MM.1S (cell line): ENCODE measurements around the gene BRIP1.

Experiments
- DNase-seq: peaks from one replicate; pipeline ENCODE4 v3.0.0-alpha.2; 2015
- H2AFZ ChIP-seq: fragments of 300-600 bp; sonication (generic); 2 replicates; pipeline ENCODE4 v1.6.0; 2016; ENCODE audit warnings: antibody characterized with exemption, low read length
- H3F3A ChIP-seq: fragments of 300-600 bp; sonication (generic); 2 replicates; pipeline ENCODE4 v1.6.1; 2016; ENCODE audit warnings: mild to moderate bottlenecking, antibody characterized with exemption, low read length, moderate library complexity, mixed read lengths; ENCODE audit not compliant: insufficient read depth
- H3K27ac ChIP-seq: fragments of 300-600 bp; sonication (generic); 2 replicates; pipeline ENCODE4 v1.5.1; 2016; ENCODE audit warnings: mild to moderate bottlenecking, low read length
- H3K27me3 ChIP-seq: fragments of 300-600 bp; sonication (generic); replicated peaks from 2 replicates; pipeline ENCODE4 v1.6.0; 2016; ENCODE audit warnings: low read length; ENCODE audit not compliant: insufficient read depth
- H3K36me3 ChIP-seq: fragments of 300-600 bp; sonication (generic); replicated peaks from 2 replicates; pipeline ENCODE4 v1.6.1; 2016; ENCODE audit warnings: mild to moderate bottlenecking, low read length, mixed read lengths; ENCODE audit not compliant: insufficient read depth
- H3K4me1 ChIP-seq: fragments of 300-600 bp; sonication (generic); 2 replicates; pipeline ENCODE4 v1.6.1; 2016; ENCODE audit warnings: low read length, mixed read lengths
- H3K4me2 ChIP-seq: fragments of 300-600 bp; sonication (generic); 2 replicates; pipeline ENCODE4 v1.6.0; 2016; ENCODE audit warnings: low read depth, low read length
- H3K4me3 ChIP-seq: fragments of 300-600 bp; sonication (generic); 2 replicates; pipeline ENCODE4 v1.5.1; 2016; ENCODE audit warnings: low read length, mixed read lengths
- H3K79me2 ChIP-seq: fragments of 300-600 bp; sonication (generic); 2 replicates; pipeline ENCODE4 v1.6.1; 2016; ENCODE audit warnings: mixed run types, low read length, mixed read lengths
- H3K9ac ChIP-seq: fragments of 300-600 bp; sonication (generic); 2 replicates; pipeline ENCODE4 v1.6.1; 2016; ENCODE audit warnings: low read length, mixed read lengths
- H3K9me2 ChIP-seq: fragments of 300-600 bp; sonication (generic); replicated peaks from 2 replicates; pipeline ENCODE4 v1.6.1; 2016; ENCODE audit warnings: mild to moderate bottlenecking, low read length, mixed read lengths; ENCODE audit not compliant: insufficient read depth
- H3K9me3 ChIP-seq: fragments of 300-600 bp; sonication (generic); replicated peaks from 2 replicates; pipeline ENCODE4 v1.6.1; 2016; ENCODE audit warnings: mild to moderate bottlenecking, low read length, mixed read lengths; ENCODE audit not compliant: insufficient read depth
- H4K20me1 ChIP-seq: fragments of 300-600 bp; sonication (generic); 2 replicates; pipeline ENCODE4 v1.6.1; 2016; ENCODE audit warnings: mild to moderate bottlenecking, low read length, moderate library complexity, mixed read lengths; ENCODE audit not compliant: insufficient read depth
- CTCF ChIP-seq: fragments of 300-600 bp; sonication (generic); IDR thresholded peaks from 2 replicates; pipeline ENCODE4 v1.5.1; 2016; ENCODE audit warnings: antibody characterized with exemption, low read length, mixed read lengths
- EZH2 ChIP-seq: fragments of 300-600 bp; sonication (generic); optimal IDR thresholded peaks from 2 replicates; pipeline ENCODE3; 2017; ENCODE audit warnings: low read depth, mild to moderate bottlenecking, antibody characterized with exemption, low read length, mixed read lengths
- EZH2phosphoT487 ChIP-seq: fragments of 300-600 bp; sonication (generic); IDR thresholded peaks from 2 replicates; pipeline ENCODE4 v1.6.1; 2018; ENCODE audit warnings: antibody characterized with exemption, low read length

Gene BRIP1

GRCh38 chr17:61815863-61816503 is 47.3 kb downstream of the BRIP1 start:
- Histone ChIP-seq H3K4me2 (no peak overlapping the region), H3K36me3 (no peaks in the 10 kb centered on the region)

GRCh38 chr17:61814485-61814884 is 48.8 kb downstream of the BRIP1 start:
- Histone ChIP-seq H3K27ac (no peak overlapping the region), H3K9ac (no peak overlapping the region), H3K36me3 (no peaks in the 10 kb centered on the region; the same call in 1 of the 2 replicates), H3K4me1 (no peaks in the 10 kb centered on the region), H3F3A (no peaks in the 10 kb centered on the region), H3K27me3 (no peaks in the 10 kb centered on the region), H3K4me2 (no peak overlapping the region), H3K79me2 (no peaks in the 10 kb centered on the region), H3K9me3 (no peaks in the 10 kb centered on the region), H3K4me3 (no peak overlapping the region), H4K20me1 (no peaks in the 10 kb centered on the region), H2AFZ (no peak overlapping the region), H3K9me2 (no peaks in the 10 kb centered on the region)
- no peak for DNase-seq
- TF ChIP-seq EZH2phosphoT487, result no peak
- no peak for TF ChIP-seq EZH2
- TF ChIP-seq CTCF, result no peak

More at GRCh38 chr17:61815863-61816503, 47.3 kb downstream of the BRIP1 start:
- Histone ChIP-seq H3K9me3 (no peaks in the 10 kb centered on the region), H3K9me2 (no peaks in the 10 kb centered on the region), H3K27me3 (no peaks in the 10 kb centered on the region), H3F3A (no peaks in the 10 kb centered on the region), H3K9ac (no peak overlapping the region), H3K4me3 (no peak overlapping the region), H4K20me1 (no peaks in the 10 kb centered on the region), H2AFZ (no peak overlapping the region), H3K79me2 (no peaks in the 10 kb centered on the region), H3K27ac (no peak overlapping the region), H3K4me1 (no peaks in the 10 kb centered on the region)
- no peak for DNase-seq
- TF ChIP-seq CTCF (no peak), EZH2 (no peak), EZH2phosphoT487 (no peak)

GRCh38 chr17:61813211-61813610 is 50.1 kb downstream of the BRIP1 start:
- Histone ChIP-seq H2AFZ (no peak overlapping the region), H4K20me1 (no peaks in the 10 kb centered on the region), H3K4me2 (no peak overlapping the region), H3F3A (no peaks in the 10 kb centered on the region), H3K27me3 (no peaks in the 10 kb centered on the region), H3K9me3 (no peaks in the 10 kb centered on the region), H3K9ac (no peak overlapping the region), H3K4me3 (no peak overlapping the region), H3K27ac (no peak overlapping the region), H3K4me1 (no peaks in the 10 kb centered on the region), H3K79me2 (no peaks in the 10 kb centered on the region), H3K9me2 (no peaks in the 10 kb centered on the region), H3K36me3 (no peaks in the 10 kb centered on the region; the same call in 1 of the 2 replicates)
- TF ChIP-seq CTCF (no peak), EZH2phosphoT487 (no peak), EZH2 (no peak)
- no peak for DNase-seq
